ENCODE results near the gene TC2N. TPM values are rescaled to one million over a fixed set of nuclear protein-coding genes. Genes with fewer than 3 reads are reported as not detected.

TC2N gene
- total RNA-seq, 1 donor from 2014 or later = 0.35 TPM

GRCh38 chr14:91732439-91732838 is 134.9 kb downstream of the TC2N start:
- Mint-ChIP-seq H3K27me3 (ENCODE audit: unreplicated experiment) (peaks cover 6% of the 10 kb centered on the region), H3K27ac (ENCODE audit: unreplicated experiment) (no peak overlapping the region), H3K4me1 (ENCODE audit: unreplicated experiment) (no peaks in the 10 kb centered on the region), H3K4me3 (ENCODE audit: unreplicated experiment) (no peak overlapping the region), H3K36me3 (ENCODE audit: unreplicated experiment) (no peaks in the 10 kb centered on the region), H3K9me3 (ENCODE audit: unreplicated experiment) (no peaks in the 10 kb centered on the region)
- DNase-seq (ENCODE audit: extremely low spot score, unreplicated experiment) = no peak
- TF ChIP-seq, protein P1, sequence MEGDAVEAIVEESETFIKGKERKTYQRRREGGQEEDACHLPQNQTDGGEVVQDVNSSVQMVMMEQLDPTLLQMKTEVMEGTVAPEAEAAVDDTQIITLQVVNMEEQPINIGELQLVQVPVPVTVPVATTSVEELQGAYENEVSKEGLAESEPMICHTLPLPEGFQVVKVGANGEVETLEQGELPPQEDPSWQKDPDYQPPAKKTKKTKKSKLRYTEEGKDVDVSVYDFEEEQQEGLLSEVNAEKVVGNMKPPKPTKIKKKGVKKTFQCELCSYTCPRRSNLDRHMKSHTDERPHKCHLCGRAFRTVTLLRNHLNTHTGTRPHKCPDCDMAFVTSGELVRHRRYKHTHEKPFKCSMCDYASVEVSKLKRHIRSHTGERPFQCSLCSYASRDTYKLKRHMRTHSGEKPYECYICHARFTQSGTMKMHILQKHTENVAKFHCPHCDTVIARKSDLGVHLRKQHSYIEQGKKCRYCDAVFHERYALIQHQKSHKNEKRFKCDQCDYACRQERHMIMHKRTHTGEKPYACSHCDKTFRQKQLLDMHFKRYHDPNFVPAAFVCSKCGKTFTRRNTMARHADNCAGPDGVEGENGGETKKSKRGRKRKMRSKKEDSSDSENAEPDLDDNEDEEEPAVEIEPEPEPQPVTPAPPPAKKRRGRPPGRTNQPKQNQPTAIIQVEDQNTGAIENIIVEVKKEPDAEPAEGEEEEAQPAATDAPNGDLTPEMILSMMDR (IDR thresholded peaks at IDR 0.05) = no peak

GRCh38 chr14:91731986-91732385 is 135.3 kb downstream of the TC2N start, which contains the start of gene CATSPERB:
TSS of gene CATSPERB (minus strand) at chr14:91732086. CDS start at chr14:91729479, 2,607 bp downstream.
- no peaks in the 10 kb centered on the region for H3K36me3 Mint-ChIP-seq (ENCODE audit: unreplicated experiment)
- peaks cover 7% of the 10 kb centered on the region for H3K27me3 Mint-ChIP-seq (ENCODE audit: unreplicated experiment)
- TF ChIP-seq, protein P1 (IDR thresholded peaks at IDR 0.05) = no peak
- no peak within 1 kb of the TSS for H3K4me3 Mint-ChIP-seq (ENCODE audit: unreplicated experiment)
- no peaks in the 10 kb centered on the region for H3K9me3 Mint-ChIP-seq (ENCODE audit: unreplicated experiment)
- H3K27ac Mint-ChIP-seq (ENCODE audit: unreplicated experiment) = no peak within 1 kb of the TSS
- no peak for DNase-seq (ENCODE audit: extremely low spot score, unreplicated experiment)
- no peaks in the 10 kb centered on the region for H3K4me1 Mint-ChIP-seq (ENCODE audit: unreplicated experiment)

GRCh38 chr14:91731018-91731417 is 136.3 kb downstream of the TC2N start:
- H3K4me3 Mint-ChIP-seq (ENCODE audit: unreplicated experiment) = no peak overlapping the region
- H3K9me3 Mint-ChIP-seq (ENCODE audit: unreplicated experiment) = no peaks in the 10 kb centered on the region

DNA sequence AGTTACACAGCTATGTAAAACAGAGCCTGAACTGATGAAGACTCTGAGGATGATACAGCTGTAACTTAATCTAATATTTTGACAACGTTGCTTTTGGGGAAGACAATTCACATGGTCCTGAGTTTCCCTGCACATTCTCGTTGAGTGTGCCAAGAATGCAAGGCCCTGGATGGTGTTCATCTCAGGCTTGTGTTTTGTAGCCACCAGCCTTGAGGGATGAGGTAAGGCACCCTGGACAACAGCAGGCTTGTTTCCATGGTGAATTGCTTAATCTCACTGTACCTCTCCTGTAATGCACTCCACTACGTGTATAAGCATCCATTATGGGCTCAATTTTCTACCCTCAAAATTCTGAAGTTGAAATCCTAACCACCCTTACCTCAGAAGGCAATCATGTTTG is 137.6 kb downstream of the TC2N start:
- Mint-ChIP-seq H3K9me3 (ENCODE audit: unreplicated experiment) (no peaks in the 10 kb centered on the region), H3K27me3 (ENCODE audit: unreplicated experiment) (peaks cover 7% of the 10 kb centered on the region), H3K27ac (ENCODE audit: unreplicated experiment) (no peak overlapping the region), H3K4me1 (ENCODE audit: unreplicated experiment) (no peaks in the 10 kb centered on the region), H3K36me3 (ENCODE audit: unreplicated experiment) (no peaks in the 10 kb centered on the region), H3K4me3 (ENCODE audit: unreplicated experiment) (no peak overlapping the region)
- TF ChIP-seq, protein P1 (IDR thresholded peaks at IDR 0.05) = no peak
- DNase-seq (ENCODE audit: extremely low spot score, unreplicated experiment) = no peak

More at GRCh38 chr14:91731018-91731417, 136.3 kb downstream of the TC2N start:
- H3K4me1 Mint-ChIP-seq (ENCODE audit: unreplicated experiment) = no peaks in the 10 kb centered on the region
- DNase-seq (ENCODE audit: extremely low spot score, unreplicated experiment) = no peak
- TF ChIP-seq, protein P1 (IDR thresholded peaks at IDR 0.05) = no peak
- H3K27ac Mint-ChIP-seq (ENCODE audit: unreplicated experiment) = no peak overlapping the region
- peaks cover 7% of the 10 kb centered on the region for H3K27me3 Mint-ChIP-seq (ENCODE audit: unreplicated experiment)
- H3K36me3 Mint-ChIP-seq (ENCODE audit: unreplicated experiment) = no peaks in the 10 kb centered on the region

Other genes with a start within 250 kb of the TC2N start
- gene CATSPERB, start 135.4 kb downstream of the TC2N start, total RNA-seq = not detected in 2 replicates
- gene FBLN5, start 80.2 kb upstream of the TC2N start, total RNA-seq = 98.7 and 101 TPM in 2 replicates
- 74.8 and 75.1 TPM in 2 replicates for gene TRIP11, start 172.5 kb upstream of the TC2N start, total RNA-seq
- gene ATXN3, start 239.0 kb upstream of the TC2N start, total RNA-seq = 35.7 and 41.9 TPM in 2 replicates